Stimulated activated CD8-positive, alpha-beta memory T cell treated with anti-CD3 and anti-CD28 coated beads, Interleukin-4, amount 100 ng/mL, for 48 hours (primary cell): ENCODE measurements around the gene COBL.

Experiments
- DNase-seq: peaks from one replicate; pipeline ENCODE4 v3.0.0-alpha.2; 2020

COBL gene

GRCh38 chr7:51138123-51139085, 178.2 kb downstream of the COBL start:
- no peak for DNase-seq

- DNase-seq = no peak
Measured at GRCh38 chr7:51135576-51135975, 181.0 kb downstream of the COBL start.

GRCh38 chr7:51134013-51134441, 182.6 kb downstream of the COBL start:
- no peak for DNase-seq

GRCh38 chr7:51132661-51133060, 183.9 kb downstream of the COBL start:
- no peak for DNase-seq

- no peak for DNase-seq
Measured at GRCh38 chr7:51129527-51130472, 186.8 kb downstream of the COBL start.

GRCh38 chr7:51128545-51129435, 187.8 kb downstream of the COBL start:
- DNase-seq = no peak

GRCh38 chr7:51127618-51127904, 189.0 kb downstream of the COBL start:
- no peak for DNase-seq

GRCh38 chr7:51126813-51127617, 189.6 kb downstream of the COBL start:
- no peak for DNase-seq

GRCh38 chr7:51126324-51126723, 190.3 kb downstream of the COBL start:
- DNase-seq = no peak

GRCh38 chr7:51124321-51124720, 192.3 kb downstream of the COBL start:
- DNase-seq = no peak

- peak; percentile 81 for DNase-seq
Measured at GRCh38 chr7:51123322-51124019, 193.1 kb downstream of the COBL start.

GRCh38 chr7:51121931-51122425, 194.6 kb downstream of the COBL start:
- no peak for DNase-seq

GRCh38 chr7:51121036-51121790, 195.4 kb downstream of the COBL start:
- DNase-seq = no peak

- DNase-seq = no peak
Measured at GRCh38 chr7:51118628-51119027, 198.0 kb downstream of the COBL start.

GRCh38 chr7:51114501-51114900, 202.1 kb downstream of the COBL start:
- DNase-seq = no peak

GRCh38 chr7:51113962-51114361, 202.6 kb downstream of the COBL start:
- DNase-seq = no peak

- no peak for DNase-seq
Measured at GRCh38 chr7:51113560-51113959, 203.0 kb downstream of the COBL start.

GRCh38 chr7:51111241-51111940, 205.2 kb downstream of the COBL start:
- DNase-seq = no peak

- no peak for DNase-seq
Measured at GRCh38 chr7:51108134-51108533, 208.5 kb downstream of the COBL start.

- DNase-seq = no peak
Measured at GRCh38 chr7:51104278-51104677, 212.3 kb downstream of the COBL start.
